Spleen (tissue), 7 donors: Measurements from ENCODE around the gene HFM1.

Source experiments
- POLR2A ChIP-seq, 3 donors: fragments of 450-650 bp; IDR thresholded peaks; one replicate each; pipeline ENCODE4 v1.5.1; 2017; ENCODE audit warnings: antibody characterized with exemption in 3 of 3, mild to moderate bottlenecking in 1 of 3
- POLR2AphosphoS5 ChIP-seq, 3 donors: sonication (generic); formaldehyde crosslinking; IDR thresholded peaks; one replicate each; pipeline ENCODE4 v1.5.1; 2017; ENCODE audit warnings: antibody characterized with exemption in 3 of 3
- TF ChIP-seq, protein P1 (sequence below), 11 experiments: fragments of 200-600 bp in 7 of 11; fragments of 450-650 bp in 4 of 11; sonication (generic) in 4 of 11; IDR thresholded peaks in 8 of 11; conservative IDR thresholded peaks in 3 of 11; 1 replicate in 7 of 11; 2 replicates in 4 of 11; pipeline versions ENCODE4 v1.4.0 to v1.8.0; 2016 to 2021; ENCODE audit warnings: antibody characterized with exemption in 11 of 11, inconsistent platforms in 4 of 11, mild to moderate bottlenecking in 1 of 11
- donor health status: DM: no; HTN: no; CAD: no; lungs with moderate emphysema.
- donor health status: DM: no; HTN: no; CAD: no.
- donor health status: DM: no; HTN: no; CAD: no.

DNA sequence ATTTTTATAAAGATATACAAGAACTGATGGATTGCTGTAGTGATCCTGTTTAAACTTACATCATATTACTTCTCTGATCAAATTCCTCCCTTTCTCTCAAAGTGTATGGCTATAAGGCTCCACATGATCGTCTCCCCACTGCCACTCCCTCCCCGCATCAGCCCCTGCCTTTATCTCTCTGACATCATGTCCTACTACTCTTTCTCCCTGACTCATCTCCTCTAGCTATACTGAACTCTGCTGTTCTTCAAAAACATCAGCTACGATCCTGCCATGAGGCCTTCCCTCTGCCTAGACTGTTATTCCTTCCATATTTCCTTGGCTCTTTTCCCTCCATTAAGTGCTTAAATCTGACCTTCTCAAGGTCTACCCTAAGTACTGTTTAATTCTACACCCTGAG is 22.8 kb downstream of the HFM1 start:
- TF ChIP-seq POLR2A (IDR thresholded peaks at IDR 0.05) (no peak), POLR2AphosphoS5 (IDR thresholded peaks at IDR 0.05) (no peak)
- TF ChIP-seq, protein P1, sequence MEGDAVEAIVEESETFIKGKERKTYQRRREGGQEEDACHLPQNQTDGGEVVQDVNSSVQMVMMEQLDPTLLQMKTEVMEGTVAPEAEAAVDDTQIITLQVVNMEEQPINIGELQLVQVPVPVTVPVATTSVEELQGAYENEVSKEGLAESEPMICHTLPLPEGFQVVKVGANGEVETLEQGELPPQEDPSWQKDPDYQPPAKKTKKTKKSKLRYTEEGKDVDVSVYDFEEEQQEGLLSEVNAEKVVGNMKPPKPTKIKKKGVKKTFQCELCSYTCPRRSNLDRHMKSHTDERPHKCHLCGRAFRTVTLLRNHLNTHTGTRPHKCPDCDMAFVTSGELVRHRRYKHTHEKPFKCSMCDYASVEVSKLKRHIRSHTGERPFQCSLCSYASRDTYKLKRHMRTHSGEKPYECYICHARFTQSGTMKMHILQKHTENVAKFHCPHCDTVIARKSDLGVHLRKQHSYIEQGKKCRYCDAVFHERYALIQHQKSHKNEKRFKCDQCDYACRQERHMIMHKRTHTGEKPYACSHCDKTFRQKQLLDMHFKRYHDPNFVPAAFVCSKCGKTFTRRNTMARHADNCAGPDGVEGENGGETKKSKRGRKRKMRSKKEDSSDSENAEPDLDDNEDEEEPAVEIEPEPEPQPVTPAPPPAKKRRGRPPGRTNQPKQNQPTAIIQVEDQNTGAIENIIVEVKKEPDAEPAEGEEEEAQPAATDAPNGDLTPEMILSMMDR (IDR thresholded peaks at IDR 0.05 in 8 of 11, conservative IDR thresholded peaks at IDR 0.05 in 3 of 11) = no peak
